Measurements from ENCODE around the gene ARX. TPM values are rescaled to one million over a fixed set of nuclear protein-coding genes. Genes with fewer than 3 reads are reported as not detected.

Gene ARX
- total RNA-seq, 1 donor from 2014 or later = 0.31 TPM

DNA sequence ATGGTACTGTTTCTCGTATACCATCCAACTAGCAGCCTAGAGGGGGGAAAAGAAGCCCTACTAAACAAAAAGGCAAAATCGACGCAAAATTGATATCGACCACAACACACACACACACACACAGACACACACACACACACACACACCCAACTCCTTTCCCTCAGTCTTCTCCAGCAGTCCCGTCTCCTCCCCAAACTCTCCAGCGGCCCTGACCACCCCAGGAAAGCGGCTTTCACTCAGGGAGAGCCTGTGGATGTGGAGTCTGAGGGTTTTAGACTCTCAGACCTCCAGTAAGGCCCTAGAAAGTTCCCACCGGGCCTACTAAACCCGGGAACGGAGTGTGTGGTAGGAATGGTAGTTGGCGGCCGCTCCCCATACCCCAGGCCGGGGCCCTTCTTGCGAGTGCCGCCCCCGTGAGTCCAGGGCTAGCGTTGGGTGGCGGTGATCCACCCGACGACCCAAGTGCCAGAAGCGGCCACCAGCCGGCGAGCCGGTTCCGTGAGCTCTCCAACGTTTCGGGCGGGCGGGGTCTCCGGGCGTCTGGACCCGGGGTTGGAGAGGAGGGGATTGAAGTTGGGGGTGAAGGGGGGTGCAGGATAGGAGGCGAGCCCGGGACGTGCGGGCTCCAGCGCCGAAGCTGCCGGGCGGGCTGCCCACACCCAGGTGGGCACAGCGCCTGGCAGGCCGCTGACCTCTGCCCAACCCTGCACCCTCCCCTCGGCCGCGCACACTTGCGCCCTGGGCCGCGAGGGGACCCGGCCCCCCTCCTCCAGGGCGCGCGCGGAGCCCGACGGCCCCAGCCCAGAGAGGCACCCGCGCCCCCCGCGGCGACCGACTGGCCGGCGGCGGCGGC lies 13.7 kb downstream of the ARX start:
- DNase-seq = no peak

DNA sequence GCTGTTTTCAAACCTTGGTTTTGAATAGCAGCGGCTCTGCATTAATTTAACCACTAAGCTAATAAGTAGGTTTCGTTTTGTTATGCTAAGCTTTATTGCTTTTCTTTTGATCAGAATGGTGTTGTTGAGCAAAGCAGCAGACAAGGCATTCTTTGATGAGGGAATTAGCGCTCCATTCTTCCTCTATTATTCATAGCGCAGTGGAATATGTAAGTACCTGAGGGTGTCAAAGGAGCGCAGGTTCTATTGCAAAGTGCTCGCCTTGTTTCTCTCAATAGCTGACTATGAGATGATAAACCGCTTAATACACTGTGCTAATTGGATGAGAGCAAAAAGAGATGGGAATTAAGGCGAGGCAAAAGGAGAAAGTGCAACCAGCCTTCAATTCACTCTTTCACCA lies 16.3 kb downstream of the ARX start:
- DNase-seq = no peak

GRCh38 chrX:24996096-24996709 lies 19.6 kb downstream of the ARX start:
- no peak for DNase-seq

DNA sequence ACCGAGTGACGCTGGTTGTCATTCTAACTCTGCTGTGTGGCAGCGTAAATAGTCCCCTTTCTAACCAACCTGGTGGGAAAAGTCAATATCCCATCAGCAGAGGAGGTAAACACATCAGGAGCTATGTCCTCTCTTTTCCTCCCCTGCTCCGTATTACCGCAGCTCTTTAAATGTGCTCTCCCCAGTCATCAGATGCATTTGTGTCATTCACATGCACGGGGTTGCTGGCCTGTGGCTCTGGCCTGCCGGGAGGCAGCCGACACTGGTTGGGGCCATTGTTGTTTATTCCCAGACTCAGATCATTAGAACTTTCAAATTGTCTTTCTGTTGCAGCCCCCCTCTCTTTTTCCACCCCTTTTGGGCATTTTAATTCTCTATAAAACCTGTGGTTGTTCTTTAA lies 21.9 kb downstream of the ARX start:
- DNase-seq = no peak

DNA sequence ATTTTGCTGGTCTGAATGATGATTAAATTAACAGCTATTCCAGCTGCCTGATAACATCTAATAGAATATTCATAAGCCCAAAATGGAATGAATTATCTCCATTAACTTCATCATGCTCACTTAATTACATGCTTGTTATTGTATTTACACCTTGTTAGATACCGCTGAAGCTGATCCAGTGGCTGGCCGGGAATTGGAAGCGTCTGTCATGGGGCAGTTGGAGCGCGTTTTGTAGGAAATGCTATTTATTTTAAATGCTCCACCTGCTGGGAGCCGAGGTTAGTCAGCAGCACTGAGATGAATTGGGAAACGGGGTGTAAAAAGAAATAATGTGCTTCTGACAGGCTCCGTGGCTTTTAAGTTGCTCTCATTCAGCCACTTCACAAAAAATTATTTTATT lies 25.2 kb downstream of the ARX start:
- no peak for DNase-seq

GRCh38 chrX:24988314-24988713 lies 27.5 kb downstream of the ARX start:
- no peak for DNase-seq

DNA sequence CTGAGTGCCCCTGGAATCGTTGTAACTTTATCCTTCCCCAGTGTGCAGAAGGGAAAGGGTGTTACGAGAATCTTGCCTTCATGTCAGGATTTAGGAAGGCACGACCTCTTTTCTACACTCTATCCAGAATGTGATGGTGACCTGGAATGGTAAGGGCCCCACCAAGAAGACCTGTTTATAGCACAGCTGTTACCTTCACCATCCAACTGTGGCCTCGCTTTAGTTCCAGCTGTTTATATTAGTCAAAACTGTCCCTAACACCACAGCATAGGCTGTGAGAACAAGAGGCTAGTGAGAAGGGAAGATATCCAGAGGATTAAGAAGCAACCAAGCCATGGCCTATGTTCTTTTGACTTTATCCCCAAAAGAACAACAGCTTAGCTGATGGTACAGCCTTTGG lies 28.0 kb downstream of the ARX start:
- DNase-seq = no peak

DNA sequence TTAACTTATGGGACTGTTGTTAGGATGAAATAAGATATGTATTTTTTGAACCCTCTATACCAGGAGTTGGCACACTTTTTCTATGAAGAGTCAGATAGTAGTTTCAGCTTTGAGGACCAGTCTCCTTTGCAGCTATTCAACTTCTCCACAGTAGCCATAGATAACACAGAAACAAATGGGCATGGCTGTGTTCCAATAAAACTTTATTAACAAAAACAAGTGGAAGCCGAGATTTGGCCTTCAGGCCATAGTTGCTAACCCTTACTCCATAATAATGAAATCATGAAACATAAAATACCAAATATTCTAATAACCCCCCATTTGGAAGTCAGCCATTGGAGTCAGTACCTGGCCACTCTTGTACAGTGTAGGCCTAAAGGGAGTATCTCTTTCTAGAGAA lies 30.6 kb downstream of the ARX start:
- DNase-seq = no peak

GRCh38 chrX:24983931-24984330 lies 31.8 kb downstream of the ARX start:
- DNase-seq = no peak

DNA sequence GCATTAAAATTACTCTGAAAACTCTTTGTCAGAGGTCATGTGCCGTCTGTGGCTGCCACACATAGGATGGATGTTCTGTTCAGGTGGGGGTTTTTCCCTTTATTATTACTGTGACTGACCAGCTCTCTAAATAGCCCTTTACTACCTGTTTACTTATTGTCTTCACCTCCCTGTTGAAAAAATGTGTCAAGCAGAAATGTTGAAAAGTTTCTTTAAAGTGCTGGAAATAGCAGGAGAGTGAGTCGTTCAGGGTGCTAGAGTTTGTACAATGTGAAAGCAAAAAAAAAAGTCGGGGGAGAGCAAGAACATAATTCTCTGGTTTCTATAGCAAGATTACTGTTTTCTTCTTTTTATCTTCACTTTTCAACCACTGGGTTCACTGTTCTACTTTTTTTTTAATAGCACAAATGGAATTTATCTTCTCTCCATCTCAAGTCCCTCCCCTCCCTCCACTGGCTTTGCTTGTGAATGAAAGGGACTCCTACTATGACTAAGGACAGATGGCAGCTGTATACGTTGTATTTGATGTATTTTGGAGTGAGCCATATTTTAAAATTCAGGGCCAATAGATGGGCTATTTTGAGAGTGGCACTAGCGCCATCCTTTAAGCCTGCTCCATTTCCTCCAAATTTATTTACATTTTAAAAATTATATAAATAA lies 33.3 kb downstream of the ARX start:
- no peak for DNase-seq

- DNase-seq = no peak
These were observed 34.7 kb downstream of the ARX start for GRCh38 chrX:24981030-24981429.

DNA sequence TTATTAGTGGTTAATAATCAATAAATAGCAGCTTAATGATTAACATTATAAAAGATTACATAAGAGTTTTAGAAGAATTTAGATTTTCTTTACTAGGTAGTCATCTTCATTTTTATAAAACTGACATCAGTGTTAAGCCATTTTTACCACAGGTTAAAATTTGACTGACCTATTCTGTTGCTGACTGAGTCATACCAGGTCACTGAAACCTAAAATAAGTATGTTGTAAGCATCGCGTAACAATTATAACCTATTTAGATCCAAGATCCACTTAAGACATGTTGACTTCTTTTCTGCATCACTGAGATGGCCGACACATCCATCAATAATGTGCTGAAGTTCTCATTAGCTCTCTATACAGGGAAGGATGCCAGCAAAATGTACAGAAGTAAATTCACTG lies 36.7 kb downstream of the ARX start:
- DNase-seq = no peak

DNA sequence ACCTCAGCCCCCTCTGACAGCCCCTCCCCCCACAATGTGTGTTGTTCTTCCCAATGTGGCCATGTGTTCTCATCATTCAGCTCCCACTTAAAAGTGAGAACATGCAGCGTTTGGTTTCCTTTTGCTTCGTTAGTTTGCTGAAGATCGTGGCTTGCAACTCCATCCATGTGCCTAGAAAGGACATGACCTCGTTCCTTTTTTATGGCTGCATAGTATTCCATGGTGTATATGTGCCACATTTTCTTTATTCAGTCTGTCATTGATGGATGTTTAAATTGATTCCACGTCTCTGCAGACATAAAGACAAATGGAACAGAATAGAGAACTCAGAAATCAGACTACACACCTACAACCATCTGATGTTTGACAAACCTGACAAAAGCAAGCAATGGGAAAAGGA lies 46.0 kb downstream of the ARX start:
- DNase-seq = no peak

GRCh38 chrX:24965372-24965771 lies 50.4 kb downstream of the ARX start:
- peak; percentile 9 for DNase-seq

DNA sequence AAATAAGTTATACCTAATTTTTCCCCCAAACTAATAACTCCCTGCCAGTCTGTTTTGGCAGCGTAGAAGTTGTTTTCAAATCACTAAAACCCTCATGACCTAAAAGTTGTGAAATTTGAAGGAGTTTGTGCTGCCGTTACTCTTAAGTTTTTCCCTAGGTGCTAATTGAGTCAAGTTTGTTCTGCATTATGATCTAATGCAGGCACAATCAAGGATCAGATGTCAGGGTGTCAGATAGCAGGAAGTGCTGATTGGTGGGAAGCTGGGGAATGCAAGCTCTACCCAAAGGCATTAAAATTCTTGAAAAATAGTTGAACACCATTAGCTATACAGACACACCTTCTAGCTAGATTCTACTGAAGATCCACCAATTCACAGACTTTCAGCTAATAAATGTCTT lies 51.9 kb downstream of the ARX start:
- no peak for DNase-seq

- no peak for DNase-seq
These were observed 54.0 kb downstream of the ARX start for GRCh38 chrX:24961809-24962208.

- DNase-seq = peak; percentile 3
These were observed 58.9 kb downstream of the ARX start for GRCh38 chrX:24956828-24957227.

DNA sequence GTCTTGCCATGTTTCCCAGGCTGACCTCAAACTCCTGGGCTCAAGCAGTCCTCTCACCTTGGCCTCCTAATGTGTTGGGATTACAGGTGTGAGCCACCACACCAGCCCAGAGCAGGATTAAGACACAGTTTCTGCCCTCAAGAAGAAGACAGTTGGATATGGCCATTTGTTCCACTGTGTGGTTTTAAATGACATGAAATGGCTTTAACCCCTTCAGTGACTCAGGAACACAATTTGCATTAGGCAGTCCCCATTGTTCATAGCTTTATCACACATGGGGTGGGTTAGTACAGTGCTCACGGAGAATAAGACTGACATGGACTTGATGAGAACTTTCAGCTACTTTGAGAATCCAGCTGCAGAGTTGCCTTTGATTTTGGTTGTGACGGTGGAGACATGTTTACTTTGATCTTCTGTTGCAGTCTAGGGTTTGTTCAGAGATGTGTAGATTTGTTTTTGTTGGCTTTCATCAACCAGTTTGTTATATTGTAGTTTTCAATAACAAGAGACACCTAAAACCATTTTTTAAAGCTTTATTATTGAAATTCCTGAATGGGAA lies 60.3 kb downstream of the ARX start:
- DNase-seq = no peak

DNA sequence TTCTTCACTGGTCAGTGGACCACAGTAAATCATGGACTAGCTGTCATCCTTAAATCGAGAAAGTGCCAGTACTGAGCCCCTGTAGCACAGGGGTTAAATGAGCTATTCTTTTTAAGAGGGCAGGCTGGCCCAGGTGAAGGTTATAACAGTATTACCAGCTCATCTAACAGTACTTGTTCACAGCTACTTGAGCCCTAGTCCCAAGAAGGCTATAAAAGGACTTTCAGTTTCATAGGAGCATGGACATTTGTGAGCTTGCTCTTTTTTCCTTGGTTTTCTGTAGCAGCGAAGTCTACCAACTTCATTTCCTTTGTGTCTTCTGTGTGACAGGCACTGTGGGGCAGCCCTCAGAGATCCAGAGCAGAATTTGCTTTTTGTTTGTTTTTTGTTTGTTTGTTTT lies 61.0 kb downstream of the ARX start:
- DNase-seq = no peak

Measured in tongue (tissue), 2 donors.